K562 (cell line): Measurements from ENCODE around the gene ZNF331. TPM values are rescaled to one million over a fixed set of nuclear protein-coding genes. Genes with fewer than 3 reads are reported as not detected.
A peak's percentile ranks its signal among the peaks of the same experiment; 100 is the strongest.

Experiments
- ARHGAP35 ChIP-seq: fragments of 450-650 bp; IDR thresholded peaks from 2 replicates; pipeline ENCODE4 v1.6.1; 2018; ENCODE audit not compliant: partially characterized antibody
- ARNT ChIP-seq, 2 experiments: fragments of 450-650 bp; IDR thresholded peaks; 2 replicates each; pipeline ENCODE4 v1.6.1; 2016; ENCODE audit warnings: mild to moderate bottlenecking in 1 of 2
- DDX20 ChIP-seq: fragments of 450-650 bp; IDR thresholded peaks from 2 replicates; pipeline ENCODE4 v1.6.1; 2016; ENCODE audit warnings: missing genetic modification characterization, low read depth, mild to moderate bottlenecking, missing compliant biosample characterization, moderate library complexity
- EP300 ChIP-seq: IDR thresholded peaks from 2 replicates; pipeline ENCODE4 v1.6.1; 2012; ENCODE audit warnings: low read length, improper control_type of control experiment
- HNRNPUL1 ChIP-seq: fragments of 200-400 bp; formaldehyde crosslinking; IDR thresholded peaks from 2 replicates; pipeline ENCODE4 v1.6.1; 2017; ENCODE audit warnings: low read length
- KAT2B ChIP-seq: IDR thresholded peaks from one replicate; pipeline ENCODE4 v1.6.1; 2012; ENCODE audit warnings: low read depth, mild to moderate bottlenecking, control low read depth, inconsistent platforms, low read length, moderate library complexity
- LEF1 ChIP-seq: fragments of 450-650 bp; IDR thresholded peaks from 2 replicates; pipeline ENCODE4 v1.6.1; 2016; ENCODE audit warnings: mild to moderate bottlenecking
- MAFG ChIP-seq: fragments of 450-650 bp; conservative IDR thresholded peaks from 2 replicates; pipeline ENCODE4 v1.6.1; 2016; ENCODE audit warnings: missing genetic modification characterization, missing compliant biosample characterization
- MEF2A ChIP-seq: IDR thresholded peaks from 2 replicates; pipeline ENCODE4 v1.6.1; 2011; ENCODE audit warnings: low read depth, mild to moderate bottlenecking, low read length, moderate library complexity; ENCODE audit not compliant: control insufficient read depth
- NEUROD1 ChIP-seq: fragments of 150-350 bp; IDR thresholded peaks from 2 replicates; pipeline ENCODE4 v1.6.1; 2014; ENCODE audit warnings: borderline replicate concordance, low read length, low read depth; ENCODE audit not compliant: partially characterized antibody
- NFATC3 ChIP-seq: fragments of 450-650 bp; IDR thresholded peaks from 2 replicates; pipeline ENCODE4 v1.6.1; 2017; ENCODE audit warnings: mild to moderate bottlenecking
- NR4A1 ChIP-seq, 2 experiments: fragments of 250-450 bp in 1 of 2; fragments of 450-650 bp in 1 of 2; sonication (Bioruptor Pico) in 1 of 2; IDR thresholded peaks; 2 replicates each; pipeline versions ENCODE4 v1.4.0 to v1.6.1; 2016 to 2020; ENCODE audit warnings: mild to moderate bottlenecking in 2 of 2, missing compliant biosample characterization in 1 of 2, missing genetic modification characterization in 1 of 2, moderate library complexity in 1 of 2
- PHF21A ChIP-seq: fragments of 450-650 bp; IDR thresholded peaks from 2 replicates; pipeline ENCODE4 v1.6.1; 2017; ENCODE audit warnings: low read depth, borderline replicate concordance
- POLR2H ChIP-seq: IDR thresholded peaks from 2 replicates; pipeline ENCODE4 v1.6.1; 2016; ENCODE audit warnings: missing genetic modification characterization, low read depth, mild to moderate bottlenecking, control low read depth, missing compliant biosample characterization, moderate library complexity
- PURB ChIP-seq: sonication (generic); formaldehyde crosslinking; IDR thresholded peaks from 2 replicates; pipeline ENCODE4 v1.9.0; 2021; ENCODE audit warnings: low read depth, mild to moderate bottlenecking, missing genetic modification reagents
- SAP30 ChIP-seq: fragments of 200-600 bp; sonication (generic); IDR thresholded peaks from 2 replicates; pipeline ENCODE4 v1.6.1; 2012; ENCODE audit warnings: borderline replicate concordance, low read depth, mild to moderate bottlenecking, moderate library complexity, low read length, control low read depth, inconsistent platforms; ENCODE audit not compliant: insufficient read depth, poor library complexity, severe bottlenecking
- SMC3 ChIP-seq: conservative IDR thresholded peaks from 2 replicates; pipeline ENCODE4 v1.6.1; 2011; ENCODE audit warnings: low read depth, low read length, improper control_type of control experiment; ENCODE audit not compliant: insufficient read depth
- TSC22D4 ChIP-seq: fragments of 450-650 bp; IDR thresholded peaks from 2 replicates; pipeline ENCODE4 v1.6.1; 2016; ENCODE audit warnings: missing genetic modification characterization, missing biosample characterization, control low read depth
- YY1 ChIP-seq, 3 experiments: IDR thresholded peaks; 2 replicates each; pipeline ENCODE4 v1.6.1; 2011; ENCODE audit warnings: low read length in 2 of 3, mild to moderate bottlenecking in 2 of 3, moderate library complexity in 2 of 3, borderline replicate concordance in 1 of 3, control low read depth in 1 of 3, low read depth in 1 of 3; ENCODE audit not compliant: insufficient read depth in 3 of 3, insufficient replicate concordance in 2 of 3, control insufficient read depth in 1 of 3, insufficient read length in 1 of 3; ENCODE audit errors: extremely low read depth in 1 of 3
- ZC3H11A ChIP-seq: IDR thresholded peaks from 2 replicates; pipeline ENCODE4 v1.6.1; 2012; ENCODE audit warnings: low read depth, low read length, improper control_type of control experiment
- ZC3H8 ChIP-seq: fragments of 450-650 bp; IDR thresholded peaks from 2 replicates; pipeline ENCODE4 v1.6.1; 2017
- ZNF212 ChIP-seq: fragments of 450-650 bp; formaldehyde crosslinking; IDR thresholded peaks from 2 replicates; pipeline ENCODE4 v1.4.0; 2020; ENCODE audit warnings: mild to moderate bottlenecking
- polyA plus RNA-seq, 8 experiments: library from polyadenylated mRNA; depleted of rRNA in 4 of 8; stranded (reverse) in 5 of 8; unstranded in 3 of 8; fragments of >200 nt; fragmentation: Nextera tagmentation in 2 of 8; fragmentation: Illumina TruSeq in 1 of 8; extraction: Ambion mirVana in 2 of 8; extraction: Trizol in 1 of 8; gene quantifications; 2 replicates each; pipeline versions ENCODE4 v1.2.1 to v1.2.3, GENCODE V29; 2011 to 2014; ENCODE audit warnings: inconsistent platforms in 1 of 8, missing spikeins in 1 of 8
- total RNA-seq, 7 experiments: library from RNA; depleted of rRNA in 6 of 7; stranded (reverse); fragments of >200 nt in 6 of 7; fragmentation: Illumina TruSeq in 2 of 7; extraction: Trizol in 2 of 7; gene quantifications; 2 replicates each; pipeline versions ENCODE4 v1.2.1 to v1.2.3, GENCODE V29; 2011 to 2021; ENCODE audit warnings: low replicate concordance in 1 of 7
- TF ChIP-seq, protein P1 (sequence below): fragments of 250-450 bp; sonication (Bioruptor Pico); IDR thresholded peaks from 2 replicates; pipeline ENCODE4 v1.4.0; 2020; ENCODE audit warnings: borderline replicate concordance
- TF ChIP-seq, protein P2 (sequence below): sonication (generic); formaldehyde crosslinking; IDR thresholded peaks from 2 replicates; pipeline ENCODE4 v1.9.0; 2022; ENCODE audit warnings: mild to moderate bottlenecking, missing genetic modification reagents
- TF ChIP-seq, protein P3 (sequence below): fragments of 250-450 bp; sonication (Bioruptor Pico); IDR thresholded peaks from 2 replicates; pipeline ENCODE4 v1.6.1; 2021; ENCODE audit warnings: mild to moderate bottlenecking

The ZNF331 gene
- total and polyA plus RNA-seq, 9 of the 15 experiments (the other 6 are each of a cell fraction or from before 2014, with no cell fraction given): 0.23 to 2.7 (median 0.76) TPM

DNA sequence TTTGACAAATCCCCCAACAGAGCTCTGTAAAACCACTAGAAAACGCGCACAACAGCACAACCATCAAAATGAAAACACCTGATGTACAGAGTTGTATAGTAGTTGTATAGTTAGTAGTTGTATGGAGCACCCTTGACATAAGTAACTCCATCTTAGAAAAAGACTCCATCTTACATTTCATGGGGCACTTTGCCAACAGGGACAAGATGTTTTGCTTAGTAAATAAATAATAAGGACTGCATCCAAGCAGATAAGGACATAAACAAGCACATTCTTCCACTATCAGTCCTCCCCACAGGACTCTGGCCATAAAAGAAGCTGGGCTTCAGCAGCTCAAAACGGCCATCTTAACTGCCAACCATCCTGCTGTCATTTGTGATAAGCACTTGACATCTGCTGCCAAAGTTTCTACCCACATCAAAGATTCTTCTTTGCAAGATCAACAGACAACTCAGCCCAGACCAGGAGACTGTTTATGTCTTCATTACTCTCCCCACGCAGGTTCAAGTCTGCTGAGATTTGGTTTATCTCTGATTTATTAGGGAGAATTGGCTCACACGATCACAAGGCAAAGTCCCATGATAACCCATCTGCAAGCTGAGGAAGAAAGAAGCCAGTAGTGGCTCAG lies 20.7 kb upstream of the ZNF331 start (continued):
- TF ChIP-seq ZC3H11A (no peak), MEF2A (no peak), POLR2H (tag) (0 out of 2 replicates have a peak, but pooled peaks have one; percentile 39), PHF21A (no peak), ZNF212 (CRISPR knock-in tag) (peak; percentile 94), ARHGAP35 (no peak), HNRNPUL1 (no peak), EP300 (peak; percentile 71), KAT2B (no peak), LEF1 (peak; percentile 66; the same call in 1 of the 2 replicates), NR4A1 (CRISPR knock-in tag; IDR thresholded peaks at IDR 0.05) (no peak), NR4A1 (tag; IDR thresholded peaks at IDR 0.05) (peak; percentile 87), NEUROD1 (no peak), SAP30 (no peak), NFATC3 (no peak), SMC3 (no peak), ZC3H8 (no peak), ARNT (IDR thresholded peaks at IDR 0.05) (no peak), MAFG (peak; percentile 60), PURB (CRISPR knock-in tag) (no peak), YY1 (IDR thresholded peaks at IDR 0.05; ENCODE audit: borderline replicate concordance in 1 of 3, control insufficient read depth in 1 of 3, extremely low read depth in 1 of 3, insufficient read depth in 3 of 3, insufficient read length in 1 of 3, insufficient replicate concordance in 2 of 3, low read depth in 1 of 3, low read length in 2 of 3) (no peak), TSC22D4 (tag) (no peak), DDX20 (peak; percentile 88)
- TF ChIP-seq, protein P1, sequence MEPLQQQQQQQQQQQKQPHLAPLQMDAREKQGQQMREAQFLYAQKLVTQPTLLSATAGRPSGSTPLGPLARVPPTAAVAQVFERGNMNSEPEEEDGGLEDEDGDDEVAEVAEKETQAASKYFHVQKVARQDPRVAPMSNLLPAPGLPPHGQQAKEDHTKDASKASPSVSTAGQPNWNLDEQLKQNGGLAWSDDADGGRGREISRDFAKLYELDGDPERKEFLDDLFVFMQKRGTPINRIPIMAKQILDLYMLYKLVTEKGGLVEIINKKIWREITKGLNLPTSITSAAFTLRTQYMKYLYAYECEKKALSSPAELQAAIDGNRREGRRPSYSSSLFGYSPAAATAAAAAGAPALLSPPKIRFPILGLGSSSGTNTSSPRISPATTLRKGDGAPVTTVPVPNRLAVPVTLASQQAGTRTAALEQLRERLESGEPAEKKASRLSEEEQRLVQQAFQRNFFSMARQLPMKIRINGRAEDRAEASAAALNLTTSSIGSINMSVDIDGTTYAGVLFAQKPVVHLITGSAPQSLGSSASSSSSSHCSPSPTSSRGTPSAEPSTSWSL (CRISPR knock-in tag): no peak
- TF ChIP-seq, protein P2, sequence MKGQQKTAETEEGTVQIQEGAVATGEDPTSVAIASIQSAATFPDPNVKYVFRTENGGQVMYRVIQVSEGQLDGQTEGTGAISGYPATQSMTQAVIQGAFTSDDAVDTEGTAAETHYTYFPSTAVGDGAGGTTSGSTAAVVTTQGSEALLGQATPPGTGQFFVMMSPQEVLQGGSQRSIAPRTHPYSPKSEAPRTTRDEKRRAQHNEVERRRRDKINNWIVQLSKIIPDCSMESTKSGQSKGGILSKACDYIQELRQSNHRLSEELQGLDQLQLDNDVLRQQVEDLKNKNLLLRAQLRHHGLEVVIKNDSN (CRISPR knock-in tag): no peak
- TF ChIP-seq, protein P3, sequence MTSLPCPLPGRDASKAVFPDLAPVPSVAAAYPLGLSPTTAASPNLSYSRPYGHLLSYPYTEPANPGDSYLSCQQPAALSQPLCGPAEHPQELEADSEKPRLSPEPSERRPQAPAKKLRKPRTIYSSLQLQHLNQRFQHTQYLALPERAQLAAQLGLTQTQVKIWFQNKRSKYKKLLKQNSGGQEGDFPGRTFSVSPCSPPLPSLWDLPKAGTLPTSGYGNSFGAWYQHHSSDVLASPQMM: no peak
